ENCODE data around the gene SRSF3.
"Not testable (repeated sequence)": the region's sequence is repeated elsewhere in the genome, so short reads cannot be mapped to it uniquely, and the experiment has no call there.

Gene SRSF3

DNA sequence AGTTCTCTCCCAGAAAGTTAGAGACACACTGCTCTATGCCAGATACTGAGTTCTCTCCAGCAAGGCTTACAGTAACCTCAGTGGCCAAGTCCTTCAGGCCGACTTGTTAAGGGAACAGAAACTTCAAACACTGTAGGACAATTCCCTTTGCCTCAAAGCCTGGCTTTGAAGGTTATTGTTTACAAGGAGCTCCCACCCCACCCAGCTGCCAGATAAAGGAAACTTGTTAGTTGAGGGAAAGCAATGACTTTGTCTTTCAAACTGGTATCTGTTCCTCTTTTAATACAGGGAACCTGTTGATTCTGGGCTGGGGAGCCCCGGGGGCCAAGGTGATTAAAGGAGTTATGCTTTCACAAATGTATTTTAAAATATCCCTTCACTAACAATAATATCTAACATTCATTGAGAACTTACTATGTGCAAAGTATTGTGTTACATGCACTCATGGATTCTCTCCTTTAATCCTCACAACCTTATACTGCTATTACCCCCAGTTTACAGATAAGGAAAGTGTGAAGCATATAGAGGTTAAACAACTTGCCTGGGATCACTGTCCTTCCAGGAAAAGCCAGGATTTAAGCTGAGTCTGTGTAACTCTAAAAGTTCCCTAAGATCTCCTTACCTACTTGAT is 56.8 kb downstream of the SRSF3 start:
- no peak for DNase-seq

DNA sequence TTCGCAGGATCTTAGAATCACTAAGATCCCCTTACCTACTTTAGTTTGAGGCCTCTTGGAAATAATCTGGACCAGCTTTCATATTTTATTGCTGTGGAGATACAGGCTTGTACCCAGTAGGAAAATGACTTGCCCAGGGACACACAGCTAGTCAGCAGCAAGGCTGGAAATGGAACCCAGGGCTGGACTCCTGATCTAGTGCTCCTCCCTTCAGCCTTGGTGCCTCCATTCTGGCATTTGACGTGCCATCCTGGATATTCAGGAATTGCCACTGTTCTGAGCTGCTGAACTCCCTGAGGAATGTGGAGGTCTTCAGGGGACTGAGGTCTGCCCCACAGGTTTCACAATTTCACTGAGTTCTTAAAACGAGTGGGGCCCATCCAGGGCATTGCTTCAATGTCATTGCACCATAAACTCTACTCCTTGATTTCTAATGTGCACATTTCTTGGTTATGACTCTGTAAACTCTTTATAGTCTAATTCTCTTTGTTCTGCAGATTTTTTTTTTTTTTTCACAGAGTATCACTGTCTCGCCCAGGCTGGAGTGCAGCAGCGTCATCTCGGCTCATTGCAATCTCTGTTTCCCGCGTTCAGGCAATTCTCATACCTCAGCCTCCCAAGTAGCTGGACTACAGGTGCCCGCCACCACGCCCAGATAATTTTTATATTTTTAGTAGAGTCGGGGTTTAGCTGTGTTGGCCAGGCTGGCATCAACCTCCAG is 57.7 kb downstream of the SRSF3 start:
- no peak for DNase-seq

DNA sequence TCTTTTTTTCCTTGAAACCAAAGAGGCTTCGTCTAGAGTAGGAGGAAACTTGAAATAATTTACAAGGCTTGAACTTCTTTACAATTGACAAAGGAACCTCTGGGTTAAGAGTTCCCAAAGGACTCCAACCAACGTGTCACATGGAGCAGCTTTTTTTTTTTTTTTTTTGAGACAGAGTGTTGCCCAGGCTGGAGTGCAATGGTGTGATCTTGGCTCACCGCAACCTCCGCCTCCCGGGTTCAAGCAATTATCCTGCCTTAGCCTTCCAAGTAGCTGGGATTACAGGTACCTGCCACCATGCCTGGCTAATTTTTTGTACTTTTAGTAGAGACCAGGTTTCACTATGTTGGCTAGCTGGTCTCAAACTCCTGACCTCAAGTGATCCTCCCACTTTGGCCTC is 60.3 kb downstream of the SRSF3 start:
- not testable (repeated sequence) for DNase-seq

Measured in HCEC 1CT (cell line).